GM12878 (cell line): ENCODE measurements around the gene SIRT2.

Experiments used
- ATF7 ChIP-seq: fragments of 450-650 bp; IDR thresholded peaks from 2 replicates; pipeline ENCODE4 v1.6.1; 2016; ENCODE audit warnings: low read depth, mild to moderate bottlenecking
- CTCF ChIP-seq, 3 experiments: IDR thresholded peaks in 2 of 3; conservative IDR thresholded peaks in 1 of 3; 2 replicates each; pipeline ENCODE4 v1.5.1; 2011; ENCODE audit warnings: low read depth in 3 of 3, low read length in 3 of 3, mild to moderate bottlenecking in 3 of 3, control low read depth in 2 of 3, moderate library complexity in 2 of 3, inconsistent platforms in 1 of 3, mixed read lengths in 1 of 3; ENCODE audit not compliant: control insufficient read depth in 2 of 3, insufficient read depth in 1 of 3; ENCODE audit errors: extremely low read depth in 1 of 3
- HDGF ChIP-seq: fragments of 450-650 bp; IDR thresholded peaks from 2 replicates; pipeline ENCODE4 v1.6.1; 2016; ENCODE audit warnings: antibody characterized with exemption
- POLR2A ChIP-seq: IDR thresholded peaks from 2 replicates; pipeline ENCODE4 v1.6.1; 2011; ENCODE audit warnings: low read depth, mild to moderate bottlenecking, low read length
- REST ChIP-seq: IDR thresholded peaks from 2 replicates; pipeline ENCODE4 v1.6.1; 2012; ENCODE audit warnings: mild to moderate bottlenecking, low read depth, low read length
- RUNX3 ChIP-seq: IDR thresholded peaks from 2 replicates; pipeline ENCODE4 v1.6.1; 2012; ENCODE audit warnings: low read length, inconsistent platforms
- YY1 ChIP-seq: IDR thresholded peaks from 2 replicates; pipeline ENCODE4 v1.6.1; 2011; ENCODE audit warnings: low read depth, mild to moderate bottlenecking, low read length
- ZNF622 ChIP-seq: fragments of 450-650 bp; IDR thresholded peaks from 2 replicates; pipeline ENCODE4 v1.6.1; 2017; ENCODE audit warnings: mild to moderate bottlenecking, inconsistent platforms

- TF ChIP-seq HDGF, result peak; percentile 80; the same call in 1 of the 2 replicates
- peak; percentile 79 for TF ChIP-seq POLR2A
- TF ChIP-seq ZNF622, result no peak
- no peak for TF ChIP-seq REST
- TF ChIP-seq YY1, result peak; percentile 100
- TF ChIP-seq CTCF (IDR thresholded peaks at IDR 0.05 in 2 of 3, conservative IDR thresholded peaks at IDR 0.05 in 1 of 3; ENCODE audit: control insufficient read depth in 2 of 3, extremely low read depth in 1 of 3, insufficient read depth in 1 of 3, low read depth in 3 of 3, low read length in 3 of 3), result no peak
- peak; percentile 75 for TF ChIP-seq RUNX3
- TF ChIP-seq ATF7, result peak; percentile 52; the same call in 1 of the 2 replicates
Measured at GRCh38 chr19:38899447-38900201, at the start of gene SIRT2, which contains the start of gene NFKBIB.
